DOHH2 (cell line): Measurements from ENCODE around the gene CAMK2D.

Source experiments
- H3F3A ChIP-seq: fragments of 200-600 bp; sonication (generic), shearing (Covaris generic); 2 replicates; pipeline ENCODE4 v1.6.0; 2016; ENCODE audit warnings: antibody characterized with exemption, mild to moderate bottlenecking; ENCODE audit not compliant: control insufficient read depth, insufficient read depth
- H3K27ac ChIP-seq: fragments of 200-600 bp; sonication (generic); 2 replicates; pipeline ENCODE4 v1.5.1; 2014; ENCODE audit warnings: low read depth, mild to moderate bottlenecking, low read length, moderate library complexity
- H3K27me3 ChIP-seq: fragments of 200-600 bp; sonication (generic); 2 replicates; pipeline ENCODE4 v1.6.1; 2014; ENCODE audit warnings: mild to moderate bottlenecking, low read length, mixed read lengths; ENCODE audit not compliant: control insufficient read depth
- H3K36me3 ChIP-seq: fragments of 200-600 bp; sonication (generic); 2 replicates; pipeline ENCODE4 v1.6.1; 2014; ENCODE audit warnings: mild to moderate bottlenecking, low read length, moderate library complexity, mixed read lengths; ENCODE audit not compliant: control insufficient read depth
- H3K4me1 ChIP-seq: fragments of 200-600 bp; sonication (generic); 2 replicates; pipeline ENCODE4 v1.6.1; 2014; ENCODE audit warnings: mild to moderate bottlenecking, low read length, mixed read lengths; ENCODE audit not compliant: control insufficient read depth
- H3K4me2 ChIP-seq: fragments of 200-600 bp; sonication (generic); 2 replicates; pipeline ENCODE4 v1.6.0; 2014; ENCODE audit warnings: mild to moderate bottlenecking, low read length, moderate library complexity
- H3K4me3 ChIP-seq: fragments of 200-600 bp; sonication (generic); 2 replicates; pipeline ENCODE4 v1.5.1; 2014; ENCODE audit warnings: mild to moderate bottlenecking, low read length, mixed read lengths
- H3K79me2 ChIP-seq: fragments of 200-600 bp; sonication (generic); 2 replicates; pipeline ENCODE4 v1.6.1; 2014; ENCODE audit warnings: mild to moderate bottlenecking, low read length, mixed read lengths; ENCODE audit not compliant: control insufficient read depth
- H3K9me2 ChIP-seq: fragments of 200-600 bp; sonication (generic); replicated peaks from 2 replicates; pipeline ENCODE4 v1.6.1; 2014; ENCODE audit warnings: mild to moderate bottlenecking, low read length, mixed read lengths; ENCODE audit not compliant: control insufficient read depth
- H3K9me3 ChIP-seq: fragments of 200-600 bp; sonication (generic); 2 replicates; pipeline ENCODE4 v1.6.1; 2014; ENCODE audit warnings: antibody characterized with exemption, low read length, mixed read lengths; ENCODE audit not compliant: control insufficient read depth, insufficient read depth
- H4K20me1 ChIP-seq: fragments of 200-600 bp; sonication (generic); 2 replicates; pipeline ENCODE4 v1.6.0; 2014; ENCODE audit warnings: low read depth, mild to moderate bottlenecking, antibody characterized with exemption, low read length, moderate library complexity; ENCODE audit not compliant: control insufficient read depth, insufficient read depth
- CTCF ChIP-seq: fragments of 200-600 bp; sonication (generic); IDR thresholded peaks from one replicate; pipeline ENCODE4 v1.5.1; 2014; ENCODE audit warnings: antibody characterized with exemption, mild to moderate bottlenecking, low read depth, low read length; ENCODE audit not compliant: poor library complexity, severe bottlenecking
- EZH2phosphoT487 ChIP-seq: fragments of 200-600 bp; sonication (generic); IDR thresholded peaks from 2 replicates; pipeline ENCODE4 v1.6.1; 2017; ENCODE audit warnings: borderline replicate concordance, mild to moderate bottlenecking, antibody characterized with exemption, low read length, moderate library complexity, mixed read lengths

CAMK2D gene

GRCh38 chr4:113633467-113633866, 128.1 kb downstream of the CAMK2D start:
- Histone ChIP-seq H3K27ac (no peak overlapping the region), H4K20me1 (no peaks in the 10 kb centered on the region), H3F3A (peaks cover 26% of the 10 kb centered on the region), H3K9me2 (no peaks in the 10 kb centered on the region), H3K4me1 (peaks cover 94% of the 10 kb centered on the region), H3K9me3 (no peaks in the 10 kb centered on the region), H3K27me3 (no peaks in the 10 kb centered on the region), H3K4me2 (no peak overlapping the region), H3K36me3 (peaks cover 42% of the 10 kb centered on the region), H3K79me2 (peaks cover 79% of the 10 kb centered on the region), H3K4me3 (no peak overlapping the region)
- TF ChIP-seq CTCF = no peak
- TF ChIP-seq EZH2phosphoT487 = no peak

DNA sequence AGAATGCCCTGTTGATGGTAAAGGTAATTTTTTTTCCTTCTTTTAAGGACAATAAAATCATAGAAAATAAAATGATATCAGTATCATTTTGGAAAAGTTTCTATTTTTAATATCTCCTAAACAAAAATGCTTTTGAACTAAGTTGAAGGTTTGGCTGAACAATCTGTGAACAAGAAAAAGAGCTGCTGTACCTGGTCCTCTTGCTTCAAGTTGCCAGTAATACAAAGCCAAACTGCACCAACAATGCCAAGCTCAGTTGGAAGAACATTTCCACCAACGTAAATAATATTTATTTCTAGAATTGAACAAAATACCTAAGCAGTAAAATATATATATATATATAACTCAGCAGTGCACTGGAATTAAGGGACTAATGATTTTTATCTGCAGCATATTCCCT, 132.8 kb downstream of the CAMK2D start:
- no peaks in the 10 kb centered on the region for H3K9me2 ChIP-seq
- H3K4me1 ChIP-seq = peaks cover 90% of the 10 kb centered on the region
- no peak for TF ChIP-seq EZH2phosphoT487
- H3K4me2 ChIP-seq = no peak overlapping the region
- H3K79me2 ChIP-seq = peaks cover 96% of the 10 kb centered on the region
- H3K36me3 ChIP-seq = peaks cover 56% of the 10 kb centered on the region
- H3F3A ChIP-seq = peaks cover 6% of the 10 kb centered on the region; the same call in 1 of the 2 replicates
- no peaks in the 10 kb centered on the region for H3K9me3 ChIP-seq
- H4K20me1 ChIP-seq = no peaks in the 10 kb centered on the region
- H3K4me3 ChIP-seq = no peak overlapping the region
- no peaks in the 10 kb centered on the region for H3K27me3 ChIP-seq
- H3K27ac ChIP-seq = no peak overlapping the region

DNA sequence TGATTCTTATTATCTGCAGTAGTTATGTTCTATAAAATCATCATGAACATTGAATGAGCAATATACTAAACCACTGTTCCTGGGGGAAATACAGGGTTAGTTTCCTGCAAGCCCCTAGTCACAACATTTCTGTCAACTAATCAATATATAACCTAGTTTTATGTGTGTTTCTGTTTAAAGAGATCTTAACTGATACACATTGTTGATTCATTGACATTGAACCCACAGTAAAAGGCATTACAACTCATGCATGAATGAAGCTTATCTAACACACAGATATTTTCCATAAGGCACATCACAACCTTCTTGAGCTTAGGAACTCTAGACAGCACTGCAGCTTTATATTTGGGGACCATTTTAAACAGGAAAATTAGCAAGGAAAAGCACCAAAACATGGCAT, 134.2 kb downstream of the CAMK2D start:
- peaks cover 95% of the 10 kb centered on the region for H3K79me2 ChIP-seq
- H3K36me3 ChIP-seq = peaks cover 55% of the 10 kb centered on the region
- H3K4me3 ChIP-seq = no peak overlapping the region
- peaks cover 6% of the 10 kb centered on the region; the same call in 1 of the 2 replicates for H3F3A ChIP-seq
- no peaks in the 10 kb centered on the region for H3K27me3 ChIP-seq
- H3K27ac ChIP-seq = peak overlapping the region; percentile 1; the same call in 1 of the 2 replicates
- H3K9me3 ChIP-seq = no peaks in the 10 kb centered on the region
- H3K4me1 ChIP-seq = peaks cover 90% of the 10 kb centered on the region
- no peaks in the 10 kb centered on the region for H3K9me2 ChIP-seq
- H3K4me2 ChIP-seq = no peak overlapping the region; the same call in 1 of the 2 replicates
- H4K20me1 ChIP-seq = no peaks in the 10 kb centered on the region
- TF ChIP-seq EZH2phosphoT487 (no peak), CTCF (no peak)

GRCh38 chr4:113625902-113626301, 135.6 kb downstream of the CAMK2D start:
- H3K79me2 ChIP-seq = peaks cover 95% of the 10 kb centered on the region
- TF ChIP-seq EZH2phosphoT487 (no peak), CTCF (no peak)
- H3K36me3 ChIP-seq = peaks cover 60% of the 10 kb centered on the region
- no peaks in the 10 kb centered on the region for H3K27me3 ChIP-seq
- peaks cover 11% of the 10 kb centered on the region for H3F3A ChIP-seq
- no peak overlapping the region for H3K27ac ChIP-seq
- no peaks in the 10 kb centered on the region for H4K20me1 ChIP-seq
- no peak overlapping the region for H3K4me2 ChIP-seq
- no peaks in the 10 kb centered on the region for H3K9me2 ChIP-seq
- H3K9me3 ChIP-seq = no peaks in the 10 kb centered on the region
- no peak overlapping the region for H3K4me3 ChIP-seq
- H3K4me1 ChIP-seq = peaks cover 92% of the 10 kb centered on the region
